Ishikawa (cell line): Measurements from ENCODE around the gene KDM7A.

Source experiments
- CEBPB ChIP-seq: IDR thresholded peaks from 2 replicates; pipeline ENCODE4 v1.6.1; 2012
- CREB1 ChIP-seq: IDR thresholded peaks from 2 replicates; pipeline ENCODE4 v1.6.1; 2012; ENCODE audit warnings: low read depth
- EGR1 ChIP-seq: IDR thresholded peaks from 2 replicates; pipeline ENCODE4 v1.6.1; 2012
- EP300 ChIP-seq: IDR thresholded peaks from 2 replicates; pipeline ENCODE4 v1.6.1; 2012; ENCODE audit warnings: borderline replicate concordance
- FOXM1 ChIP-seq: IDR thresholded peaks from 2 replicates; pipeline ENCODE4 v1.6.1; 2012; ENCODE audit warnings: low read depth, borderline replicate concordance
- MAX ChIP-seq: IDR thresholded peaks from 2 replicates; pipeline ENCODE4 v1.6.1; 2012
- NFIC ChIP-seq: IDR thresholded peaks from 2 replicates; pipeline ENCODE4 v1.6.1; 2012
- RAD21 ChIP-seq: IDR thresholded peaks from 2 replicates; pipeline ENCODE4 v1.6.1; 2012; ENCODE audit warnings: low read depth
- REST ChIP-seq: IDR thresholded peaks from 2 replicates; pipeline ENCODE4 v1.6.1; 2012; ENCODE audit warnings: low read depth, mild to moderate bottlenecking
- TAF1 ChIP-seq: IDR thresholded peaks from 2 replicates; pipeline ENCODE4 v1.6.1; 2012; ENCODE audit warnings: low read depth, mild to moderate bottlenecking
- TCF12 ChIP-seq: IDR thresholded peaks from 2 replicates; pipeline ENCODE4 v1.6.1; 2012; ENCODE audit warnings: low read depth
- TEAD4 ChIP-seq: IDR thresholded peaks from 2 replicates; pipeline ENCODE4 v1.6.1; 2012
- YY1 ChIP-seq: IDR thresholded peaks from 2 replicates; pipeline ENCODE4 v1.6.1; 2012; ENCODE audit warnings: low read depth
- ZBTB7A ChIP-seq: IDR thresholded peaks from 2 replicates; pipeline ENCODE4 v1.6.1; 2012; ENCODE audit warnings: low read depth
- TF ChIP-seq, protein P1 (sequence below): IDR thresholded peaks from 2 replicates; pipeline ENCODE4 v1.6.1; 2012

Gene KDM7A

GRCh38 chr7:140079121-140079536 lies 97.7 kb downstream of the KDM7A start:
- TF ChIP-seq YY1 (no peak), TCF12 (no peak), CREB1 (no peak), RAD21 (no peak), CEBPB (no peak), FOXM1 (no peak)
- TF ChIP-seq, protein P1, sequence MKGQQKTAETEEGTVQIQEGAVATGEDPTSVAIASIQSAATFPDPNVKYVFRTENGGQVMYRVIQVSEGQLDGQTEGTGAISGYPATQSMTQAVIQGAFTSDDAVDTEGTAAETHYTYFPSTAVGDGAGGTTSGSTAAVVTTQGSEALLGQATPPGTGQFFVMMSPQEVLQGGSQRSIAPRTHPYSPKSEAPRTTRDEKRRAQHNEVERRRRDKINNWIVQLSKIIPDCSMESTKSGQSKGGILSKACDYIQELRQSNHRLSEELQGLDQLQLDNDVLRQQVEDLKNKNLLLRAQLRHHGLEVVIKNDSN: no peak

DNA sequence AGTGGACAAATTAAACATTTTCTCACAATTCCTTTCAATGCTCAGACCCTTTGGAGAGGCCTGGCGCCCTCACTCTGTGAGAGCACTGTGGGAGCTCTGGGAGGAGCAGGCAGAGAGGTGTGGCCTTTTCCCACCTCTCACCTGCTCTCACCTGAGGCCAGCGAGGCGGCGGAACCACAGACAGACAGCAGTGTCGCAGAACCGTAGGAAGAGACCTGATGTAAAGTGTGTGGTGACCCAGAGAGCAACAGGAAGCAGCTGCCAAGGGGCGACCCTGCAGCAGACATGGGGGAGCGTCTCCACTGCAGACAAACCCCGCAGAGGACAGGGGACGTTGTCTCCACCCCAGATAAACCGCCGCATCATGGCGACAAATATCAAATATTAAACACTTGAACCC lies 98.4 kb downstream of the KDM7A start:
- TF ChIP-seq NFIC (no peak), RAD21 (no peak), CREB1 (no peak), TCF12 (no peak), FOXM1 (no peak)

DNA sequence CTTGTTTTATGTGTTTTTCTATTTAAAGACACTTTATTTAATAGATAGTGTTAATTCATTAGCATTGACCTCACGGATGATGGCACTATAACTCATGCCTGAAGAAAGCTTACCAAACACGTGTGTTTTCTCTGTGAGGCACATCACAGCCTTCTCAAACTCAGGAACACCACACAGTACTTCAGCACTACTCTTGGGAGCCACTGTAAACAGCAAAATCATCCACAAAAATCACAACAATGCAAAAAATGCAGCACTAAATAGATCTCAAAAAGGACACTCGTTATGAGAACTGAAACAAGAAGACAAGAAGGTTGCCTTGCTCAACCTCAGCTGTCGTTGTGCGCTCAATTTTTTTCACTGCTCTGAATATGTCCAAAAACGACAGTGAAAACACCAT lies 102.0 kb downstream of the KDM7A start:
- no peak for TF ChIP-seq EP300
- TF ChIP-seq EGR1: no peak
- TF ChIP-seq MAX: no peak
- TF ChIP-seq YY1: no peak
- TF ChIP-seq, protein P1: no peak

GRCh38 chr7:140070546-140070945 lies 106.2 kb downstream of the KDM7A start:
- TF ChIP-seq RAD21: no peak
- no peak for TF ChIP-seq TAF1
- no peak for TF ChIP-seq TEAD4
- no peak for TF ChIP-seq TCF12
- no peak for TF ChIP-seq CEBPB
- no peak for TF ChIP-seq ZBTB7A
- no peak for TF ChIP-seq EP300
- TF ChIP-seq YY1: no peak
- TF ChIP-seq MAX: no peak
- TF ChIP-seq FOXM1: no peak
- TF ChIP-seq REST: no peak
- TF ChIP-seq NFIC: no peak
- TF ChIP-seq EGR1: no peak
- TF ChIP-seq, protein P1: no peak
- no peak for TF ChIP-seq CREB1

- TF ChIP-seq EGR1 (no peak), EP300 (no peak), CREB1 (no peak), TEAD4 (no peak)
These were observed 107.4 kb downstream of the KDM7A start for GRCh38 chr7:140069298-140069949.

- TF ChIP-seq FOXM1: no peak
- TF ChIP-seq MAX: no peak
- no peak for TF ChIP-seq TEAD4
- no peak for TF ChIP-seq REST
- no peak for TF ChIP-seq CEBPB
- TF ChIP-seq TCF12: no peak
- no peak for TF ChIP-seq TAF1
- TF ChIP-seq RAD21: no peak
- no peak for TF ChIP-seq NFIC
- no peak for TF ChIP-seq EGR1
- no peak for TF ChIP-seq CREB1
- TF ChIP-seq YY1: no peak
- TF ChIP-seq, protein P1: no peak
- no peak for TF ChIP-seq EP300
- no peak for TF ChIP-seq ZBTB7A
These were observed 108.8 kb downstream of the KDM7A start for GRCh38 chr7:140068033-140068432.
